Raji (cell line): ENCODE measurements around the gene DPH5.

Experiments
- POLR2A ChIP-seq: IDR thresholded peaks from 2 replicates; pipeline ENCODE4 v1.6.1; 2011; ENCODE audit warnings: low read depth, low read length, control low read depth; ENCODE audit not compliant: insufficient read depth

The DPH5 gene

GRCh38 chr1:101040666-101041065 is 15.1 kb upstream of the DPH5 start:
- no peak for TF ChIP-seq POLR2A

DNA sequence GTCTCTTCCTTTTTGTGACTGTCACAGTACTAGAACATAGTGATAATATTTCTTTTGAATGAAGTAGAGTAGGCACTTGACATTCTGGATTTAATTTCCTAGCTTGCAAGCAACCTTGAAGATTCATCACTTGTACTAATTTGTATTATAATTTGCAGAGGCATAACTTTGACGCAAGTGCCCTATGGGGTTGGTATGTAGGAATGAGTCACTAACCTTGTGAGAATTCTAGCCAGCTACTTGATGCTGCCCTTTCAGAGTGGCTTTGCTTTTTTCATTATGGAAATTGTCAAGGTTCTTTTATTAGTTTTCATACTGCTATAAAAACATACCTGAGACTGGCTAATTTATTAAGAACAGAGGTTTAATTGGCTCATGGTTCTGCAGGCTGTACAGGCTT is 13.7 kb upstream of the DPH5 start:
- TF ChIP-seq POLR2A: no peak

DNA sequence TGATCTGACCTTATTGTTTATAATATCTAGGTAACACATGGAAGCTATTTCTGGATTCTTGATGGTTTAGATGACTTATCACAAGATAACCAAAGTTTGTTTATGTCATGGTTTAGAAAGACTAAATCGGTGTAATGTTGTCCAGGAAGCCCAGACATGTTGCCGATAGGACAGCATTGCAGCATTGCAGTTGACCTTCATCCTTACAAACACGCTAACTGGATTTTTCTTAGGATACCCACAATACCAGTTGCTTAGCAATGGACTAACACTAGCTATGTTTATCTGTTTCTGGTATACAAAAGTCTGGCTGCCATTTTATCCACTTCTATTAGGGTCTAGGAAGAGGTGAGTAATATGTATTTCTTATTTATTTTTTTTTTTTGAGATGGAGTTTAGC is 11.7 kb upstream of the DPH5 start:
- no peak for TF ChIP-seq POLR2A

- no peak for TF ChIP-seq POLR2A
Observed at GRCh38 chr1:101033017-101033416, 7.4 kb upstream of the DPH5 start.

GRCh38 chr1:101030881-101031280 is 5.3 kb upstream of the DPH5 start:
- no peak for TF ChIP-seq POLR2A

DNA sequence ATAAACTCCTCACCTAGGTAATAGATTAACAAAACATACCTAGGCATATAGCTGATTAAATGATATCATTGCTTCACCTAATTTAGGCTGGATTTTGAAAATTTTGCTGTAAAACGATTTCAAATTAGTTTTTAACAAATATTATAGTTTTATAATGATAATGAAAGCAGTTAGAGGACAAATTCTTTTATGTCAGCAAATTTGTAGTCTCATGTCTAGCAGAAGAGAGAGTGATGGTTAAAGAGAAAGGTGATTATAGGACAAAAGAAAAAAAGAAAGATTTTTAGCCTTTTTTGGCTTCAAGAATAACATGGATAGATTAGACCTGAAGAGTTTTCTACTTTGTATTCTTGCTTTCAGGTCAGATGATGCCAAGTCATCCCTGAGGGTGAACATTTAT is 3.6 kb upstream of the DPH5 start:
- TF ChIP-seq POLR2A: no peak

DNA sequence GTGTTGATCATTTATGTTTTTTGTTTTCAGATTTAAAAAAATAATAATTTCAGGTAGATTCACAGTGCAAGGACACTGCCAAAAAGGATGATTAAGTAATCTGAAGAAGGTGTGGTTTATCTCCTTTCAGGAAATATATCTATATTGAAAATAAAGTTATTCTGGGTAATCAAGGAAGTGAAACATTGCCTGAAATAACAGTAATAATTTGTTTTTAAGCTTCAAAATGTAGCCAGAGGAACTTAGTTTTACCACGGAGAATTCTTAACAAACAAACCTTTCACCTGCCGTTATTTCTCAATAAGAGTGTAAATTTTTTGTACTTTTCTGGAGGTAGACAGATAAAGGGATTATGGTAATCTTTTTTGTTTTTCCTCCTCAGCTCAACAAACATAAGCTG is 2.9 kb upstream of the DPH5 start:
- TF ChIP-seq POLR2A: no peak

GRCh38 chr1:101027194-101027772 is 1.7 kb upstream of the DPH5 start:
- TF ChIP-seq POLR2A: no peak

GRCh38 chr1:101026430-101026788 is 825 bp upstream of the DPH5 start:
- no peak for TF ChIP-seq POLR2A

DNA sequence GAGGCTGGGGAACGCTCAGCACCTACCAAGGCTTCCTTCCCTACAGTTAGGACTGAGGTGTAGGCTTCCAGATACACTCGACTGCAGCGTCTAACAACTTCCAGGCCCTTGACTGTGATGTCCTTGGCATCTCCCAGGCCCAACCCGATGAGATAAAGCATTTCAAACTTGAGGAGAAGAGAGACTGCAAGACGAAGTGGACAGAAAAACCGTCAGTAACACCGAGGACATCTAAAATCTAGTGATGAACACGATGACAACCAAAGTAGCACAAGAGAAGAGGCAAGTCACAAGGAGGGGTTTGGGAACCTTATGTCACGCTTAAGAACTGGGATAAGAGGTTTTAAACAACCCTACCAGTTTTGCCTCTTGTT is 314 bp downstream of the DPH5 start:
- TF ChIP-seq POLR2A: no peak

DNA sequence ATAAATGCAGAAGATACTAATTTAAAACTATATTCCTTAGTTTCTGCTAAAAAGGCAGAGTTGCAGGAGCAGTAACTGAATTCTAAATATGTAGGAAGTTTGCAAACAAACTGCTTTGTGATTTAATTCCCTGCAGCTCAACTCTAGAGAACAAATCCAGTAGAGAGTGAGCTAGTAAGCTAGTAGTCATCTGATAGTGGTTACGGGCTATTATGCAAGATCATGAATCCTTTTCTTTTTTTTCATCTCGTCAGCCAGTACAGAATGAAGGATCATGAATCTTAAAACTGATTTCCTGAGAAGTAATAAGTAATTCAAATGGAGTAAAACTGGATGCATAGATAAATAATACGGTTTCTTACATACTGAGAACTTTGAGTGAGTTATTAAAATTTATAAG is 3.3 kb downstream of the DPH5 start:
- no peak for TF ChIP-seq POLR2A

DNA sequence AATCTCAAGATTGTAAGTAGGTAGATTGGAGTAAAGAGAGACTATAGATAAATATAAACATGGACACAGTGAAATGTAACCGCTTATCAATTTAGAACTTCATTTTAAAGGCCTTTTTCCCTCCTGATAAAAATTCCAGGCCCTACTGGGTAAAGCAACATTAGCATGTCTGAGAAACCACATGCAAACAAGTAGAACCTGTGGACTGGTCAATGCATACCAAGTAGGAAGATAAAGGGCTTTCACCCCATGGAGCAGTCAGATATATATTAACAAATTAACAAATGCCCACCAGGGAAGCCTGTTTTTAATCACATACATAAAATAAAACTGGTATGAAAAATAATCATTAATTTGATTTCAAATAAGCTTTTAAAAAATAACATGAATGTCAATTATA is 8.1 kb downstream of the DPH5 start:
- no peak for TF ChIP-seq POLR2A

- TF ChIP-seq POLR2A: no peak
Observed at GRCh38 chr1:101013776-101014175, 11.8 kb downstream of the DPH5 start.

GRCh38 chr1:101008229-101008834 is 17.3 kb downstream of the DPH5 start:
- no peak for TF ChIP-seq POLR2A

DNA sequence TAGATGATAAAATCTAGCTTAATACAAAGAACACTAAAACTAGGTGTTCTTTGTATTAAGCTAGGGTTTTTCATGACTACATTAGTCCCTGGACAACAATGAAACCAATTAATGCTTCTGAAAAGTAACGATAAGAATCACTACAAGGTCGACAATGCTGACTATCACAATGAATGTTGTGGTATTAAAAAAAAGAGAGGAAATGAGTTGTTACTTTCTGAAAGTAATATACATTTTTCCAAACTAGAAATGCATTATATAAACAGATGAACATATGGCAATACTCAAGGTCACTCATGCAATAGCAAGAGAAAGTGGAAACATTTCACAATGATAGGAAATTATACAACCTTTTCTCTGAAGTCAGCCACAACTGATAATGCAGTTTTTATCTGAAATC is 19.0 kb downstream of the DPH5 start:
- TF ChIP-seq POLR2A: no peak

GRCh38 chr1:101005871-101006270 is 19.7 kb downstream of the DPH5 start:
- TF ChIP-seq POLR2A: no peak

DNA sequence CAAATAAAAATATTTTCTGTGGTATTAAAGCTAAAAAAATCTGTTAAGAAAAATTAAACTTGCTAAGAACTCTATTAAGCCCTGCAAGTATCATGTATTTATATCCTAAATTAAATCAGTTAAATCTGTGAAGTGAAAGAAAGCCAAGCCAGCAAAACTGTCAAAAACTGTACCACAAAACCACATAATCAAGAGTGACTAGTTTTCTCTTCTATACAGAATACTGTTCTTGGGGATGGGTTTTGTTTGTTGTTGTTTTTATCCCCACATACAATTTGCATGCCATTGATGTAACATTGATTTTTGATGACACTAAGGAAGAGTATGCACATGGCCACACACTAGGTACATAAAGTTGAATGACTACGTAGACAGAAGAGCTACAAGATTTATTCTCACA is 20.4 kb downstream of the DPH5 start:
- TF ChIP-seq POLR2A: no peak
